ENCODE results near the gene SLC47A1.
"Not testable (repeated sequence)": the region's sequence is repeated elsewhere in the genome, so short reads cannot be mapped to it uniquely, and the experiment has no call there.

Gene SLC47A1

GRCh38 chr17:19520641-19521040 is 13.0 kb upstream of the SLC47A1 start:
- no peak for FAIRE-seq
- DNase-seq (ENCODE audit: insufficient read length, low spot score): no peak
- no peak for TF ChIP-seq POU2F2 (IDR thresholded peaks at IDR 0.05; ENCODE audit: low read depth, low read length)
- no peak for TF ChIP-seq PAX5 (IDR thresholded peaks at IDR 0.05; ENCODE audit: insufficient read depth, low read length, severe bottlenecking)
- TF ChIP-seq POLR2A (IDR thresholded peaks at IDR 0.05; ENCODE audit: low read depth, low read length): no peak
- TF ChIP-seq SPI1 (IDR thresholded peaks at IDR 0.05; ENCODE audit: low read depth, low read length): no peak
- no peak for TF ChIP-seq POLR2AphosphoS5 (IDR thresholded peaks at IDR 0.05; ENCODE audit: low read depth, low read length)
- no peak for TF ChIP-seq TAF1 (IDR thresholded peaks at IDR 0.05; ENCODE audit: low read depth, low read length)

GRCh38 chr17:19523690-19524089 is 10.0 kb upstream of the SLC47A1 start:
- TF ChIP-seq POLR2AphosphoS5 (IDR thresholded peaks at IDR 0.05; ENCODE audit: low read depth, low read length) (no peak), SPI1 (IDR thresholded peaks at IDR 0.05; ENCODE audit: low read depth, low read length) (no peak), POLR2A (IDR thresholded peaks at IDR 0.05; ENCODE audit: low read depth, low read length) (no peak)
- FAIRE-seq (no peak), DNase-seq (ENCODE audit: insufficient read length, low spot score) (no peak)

GRCh38 chr17:19526950-19527349 is 6.7 kb upstream of the SLC47A1 start:
- FAIRE-seq; DNase-seq (ENCODE audit: insufficient read length, low spot score): not testable (repeated sequence)

GRCh38 chr17:19531780-19532501 is 1.7 kb upstream of the SLC47A1 start:
- no peak for FAIRE-seq
- TF ChIP-seq SPI1 (IDR thresholded peaks at IDR 0.05; ENCODE audit: low read depth, low read length): no peak
- no peak for TF ChIP-seq POU2F2 (IDR thresholded peaks at IDR 0.05; ENCODE audit: low read depth, low read length)
- TF ChIP-seq POLR2AphosphoS5 (IDR thresholded peaks at IDR 0.05; ENCODE audit: low read depth, low read length): no peak
- TF ChIP-seq POLR2A (IDR thresholded peaks at IDR 0.05; ENCODE audit: low read depth, low read length): no peak
- no peak for TF ChIP-seq PAX5 (IDR thresholded peaks at IDR 0.05; ENCODE audit: insufficient read depth, low read length, severe bottlenecking)
- no peak for TF ChIP-seq TAF1 (IDR thresholded peaks at IDR 0.05; ENCODE audit: low read depth, low read length)
- DNase-seq (ENCODE audit: insufficient read length, low spot score): no peak

GRCh38 chr17:19533036-19533717 is 477 bp upstream of the SLC47A1 start:
- no peak for TF ChIP-seq TAF1 (IDR thresholded peaks at IDR 0.05; ENCODE audit: low read depth, low read length)
- no peak for TF ChIP-seq SPI1 (IDR thresholded peaks at IDR 0.05; ENCODE audit: low read depth, low read length)
- no peak for TF ChIP-seq PAX5 (IDR thresholded peaks at IDR 0.05; ENCODE audit: insufficient read depth, low read length, severe bottlenecking)
- TF ChIP-seq POU2F2 (IDR thresholded peaks at IDR 0.05; ENCODE audit: low read depth, low read length): no peak
- no peak for TF ChIP-seq POLR2A (IDR thresholded peaks at IDR 0.05; ENCODE audit: low read depth, low read length)
- DNase-seq (ENCODE audit: insufficient read length, low spot score) (no peak), FAIRE-seq (no peak)

- FAIRE-seq: peak; percentile 16
- DNase-seq (ENCODE audit: insufficient read length, low spot score): no peak
- TF ChIP-seq POU2F2 (IDR thresholded peaks at IDR 0.05; ENCODE audit: low read depth, low read length) (no peak), SPI1 (IDR thresholded peaks at IDR 0.05; ENCODE audit: low read depth, low read length) (no peak), POLR2A (IDR thresholded peaks at IDR 0.05; ENCODE audit: low read depth, low read length) (no peak), POLR2AphosphoS5 (IDR thresholded peaks at IDR 0.05; ENCODE audit: low read depth, low read length) (no peak), PAX5 (IDR thresholded peaks at IDR 0.05; ENCODE audit: insufficient read depth, low read length, severe bottlenecking) (no peak), TAF1 (IDR thresholded peaks at IDR 0.05; ENCODE audit: low read depth, low read length) (no peak)
These were observed 1.0 kb downstream of the SLC47A1 start for GRCh38 chr17:19534562-19535149.

GRCh38 chr17:19537111-19537510 is 3.5 kb downstream of the SLC47A1 start:
- DNase-seq (ENCODE audit: insufficient read length, low spot score): no peak
- no peak for FAIRE-seq
- no peak for TF ChIP-seq PAX5 (IDR thresholded peaks at IDR 0.05; ENCODE audit: insufficient read depth, low read length, severe bottlenecking)
- 0 out of 2 replicates have a peak, but pooled peaks have one; percentile 12 for TF ChIP-seq SPI1 (IDR thresholded peaks at IDR 0.05; ENCODE audit: low read depth, low read length)

- DNase-seq (ENCODE audit: insufficient read length, low spot score): no peak
- TF ChIP-seq POU2F2 (IDR thresholded peaks at IDR 0.05; ENCODE audit: low read depth, low read length): no peak
- no peak for TF ChIP-seq PAX5 (IDR thresholded peaks at IDR 0.05; ENCODE audit: insufficient read depth, low read length, severe bottlenecking)
- no peak for TF ChIP-seq SPI1 (IDR thresholded peaks at IDR 0.05; ENCODE audit: low read depth, low read length)
- TF ChIP-seq POLR2A (IDR thresholded peaks at IDR 0.05; ENCODE audit: low read depth, low read length): no peak
- no peak for TF ChIP-seq POLR2AphosphoS5 (IDR thresholded peaks at IDR 0.05; ENCODE audit: low read depth, low read length)
- no peak for TF ChIP-seq TAF1 (IDR thresholded peaks at IDR 0.05; ENCODE audit: low read depth, low read length)
These were observed 4.7 kb downstream of the SLC47A1 start for GRCh38 chr17:19538095-19539039.

GRCh38 chr17:19539040-19539399 is 5.4 kb downstream of the SLC47A1 start:
- DNase-seq (ENCODE audit: insufficient read length, low spot score) (no peak), FAIRE-seq (no peak)
- TF ChIP-seq TAF1 (IDR thresholded peaks at IDR 0.05; ENCODE audit: low read depth, low read length): no peak
- TF ChIP-seq SPI1 (IDR thresholded peaks at IDR 0.05; ENCODE audit: low read depth, low read length): no peak
- TF ChIP-seq POLR2AphosphoS5 (IDR thresholded peaks at IDR 0.05; ENCODE audit: low read depth, low read length): no peak
- no peak for TF ChIP-seq POU2F2 (IDR thresholded peaks at IDR 0.05; ENCODE audit: low read depth, low read length)

More at GRCh38 chr17:19538095-19539039, 4.7 kb downstream of the SLC47A1 start:
- FAIRE-seq: peak; percentile 71
